GM06990 (cell line): ENCODE results near the gene THSD4.

ENCODE experiments used
- DNase-seq: peaks from one replicate; pipeline ENCODE4 v3.0.0-alpha.2; 2011; ENCODE audit not compliant: insufficient read length; ENCODE audit errors: extremely low read depth
- H3K27me3 ChIP-seq: replicated peaks from 2 replicates; pipeline ENCODE4 v1.6.0; 2011; ENCODE audit warnings: low read length; ENCODE audit not compliant: control insufficient read depth, insufficient read depth
- H3K36me3 ChIP-seq: 2 replicates; pipeline ENCODE4 v1.5.1; 2011; ENCODE audit warnings: low read length; ENCODE audit not compliant: control insufficient read depth, insufficient read depth
- H3K4me3 ChIP-seq: replicated peaks from 2 replicates; pipeline ENCODE4 v1.5.1; 2011; ENCODE audit warnings: low read depth, mild to moderate bottlenecking, control low read depth, low read length
- CTCF ChIP-seq: IDR thresholded peaks from 2 replicates; pipeline ENCODE4 v1.5.1; 2011; ENCODE audit warnings: low read length, control low read depth, mild to moderate bottlenecking, inconsistent platforms; ENCODE audit not compliant: insufficient read depth, poor library complexity, severe bottlenecking

THSD4 gene

GRCh38 chr15:71472566-71472965, 357.3 kb downstream of the THSD4 start:
- TF ChIP-seq CTCF = no peak
- H3K4me3 ChIP-seq = no peak overlapping the region
- DNase-seq = no peak
- no peaks in the 10 kb centered on the region for H3K27me3 ChIP-seq
- H3K36me3 ChIP-seq = no peaks in the 10 kb centered on the region

GRCh38 chr15:71473751-71474150, 358.5 kb downstream of the THSD4 start:
- Histone ChIP-seq H3K27me3 (no peaks in the 10 kb centered on the region), H3K4me3 (no peak overlapping the region), H3K36me3 (no peaks in the 10 kb centered on the region)
- no peak for TF ChIP-seq CTCF
- DNase-seq = no peak

- no peaks in the 10 kb centered on the region for H3K27me3 ChIP-seq
- no peaks in the 10 kb centered on the region for H3K36me3 ChIP-seq
- TF ChIP-seq CTCF = no peak
- peak; percentile 32 for DNase-seq
- H3K4me3 ChIP-seq = no peak overlapping the region
Measured at GRCh38 chr15:71476823-71477222, 361.6 kb downstream of the THSD4 start.

- no peak for TF ChIP-seq CTCF
- H3K27me3 ChIP-seq = no peaks in the 10 kb centered on the region
- H3K4me3 ChIP-seq = no peak overlapping the region
- no peak for DNase-seq
- H3K36me3 ChIP-seq = no peaks in the 10 kb centered on the region
Measured at GRCh38 chr15:71480556-71480955, 365.3 kb downstream of the THSD4 start.

GRCh38 chr15:71484080-71484479, 368.8 kb downstream of the THSD4 start:
- no peaks in the 10 kb centered on the region for H3K36me3 ChIP-seq
- TF ChIP-seq CTCF = no peak
- DNase-seq = no peak
- no peaks in the 10 kb centered on the region for H3K27me3 ChIP-seq
- H3K4me3 ChIP-seq = no peak overlapping the region

GRCh38 chr15:71485094-71485693, 369.9 kb downstream of the THSD4 start:
- no peak for DNase-seq
- Histone ChIP-seq H3K4me3 (no peak overlapping the region), H3K27me3 (no peaks in the 10 kb centered on the region), H3K36me3 (no peaks in the 10 kb centered on the region)
- TF ChIP-seq CTCF = peak; percentile 79
